H1 (cell line): Measurements from ENCODE around the gene CD4. TPM values are rescaled to one million over a fixed set of nuclear protein-coding genes. Genes with fewer than 3 reads are reported as not detected.

Source experiments
- CTCF ChIA-PET: fragments of 300-600 bp; sonication (Branson Sonifier 250); formaldehyde crosslinking; loops from one replicate; lab custom pipeline; 2021; ENCODE audit not compliant: partially characterized antibody; lab: Charles Lee
- POLR2A ChIA-PET: fragments of 300-600 bp; sonication (Branson Sonifier 250); formaldehyde crosslinking; loops from one replicate; lab custom pipeline; 2021; ENCODE audit warnings: inconsistent platforms; ENCODE audit not compliant: partially characterized antibody; lab: Charles Lee
- DNase-seq, 2 experiments: peaks; one replicate each; pipeline versions ENCODE4 v3.0.0 to v3.0.0-alpha.2; 2010 to 2022; ENCODE audit warnings: low spot score in 2 of 2, low read depth in 1 of 2, mixed read lengths in 1 of 2
- FAIRE-seq: peaks from 2 replicates; lab custom pipeline; 2011; peaks lifted over from hg19 to GRCh38; lab: Jason Lieb, UNC
- H2AFZ ChIP-seq: 2 replicates; pipeline ENCODE4 v1.8.1; 2012; ENCODE audit warnings: low read length, inconsistent platforms
- H2AK5ac ChIP-seq: 2 replicates; pipeline ENCODE4 v1.6.1; 2013; ENCODE audit warnings: low read depth, low read length
- H2BK120ac ChIP-seq: replicated peaks from 2 replicates; pipeline ENCODE3; 2013; ENCODE audit warnings: low read depth, low read length, inconsistent platforms
- H2BK12ac ChIP-seq: 2 replicates; pipeline ENCODE4 v1.6.1; 2013; ENCODE audit warnings: low read depth, low read length
- H2BK15ac ChIP-seq: 2 replicates; pipeline ENCODE4 v1.6.1; 2013; ENCODE audit warnings: low read length
- H2BK20ac ChIP-seq: 2 replicates; pipeline ENCODE4 v1.6.1; 2013; ENCODE audit warnings: low read length
- H2BK5ac ChIP-seq: 2 replicates; pipeline ENCODE4 v1.6.1; 2013; ENCODE audit warnings: low read depth, low read length
- H3K14ac ChIP-seq: 2 replicates; pipeline ENCODE4 v1.6.1; 2013; ENCODE audit warnings: inconsistent platforms; ENCODE audit not compliant: insufficient read length
- H3K18ac ChIP-seq: 2 replicates; pipeline ENCODE4 v1.6.1; 2013; ENCODE audit warnings: low read length; ENCODE audit errors: extremely low read depth
- H3K23ac ChIP-seq: 2 replicates; pipeline ENCODE4 v1.6.1; 2013; ENCODE audit warnings: inconsistent platforms; ENCODE audit not compliant: insufficient read length
- H3K23me2 ChIP-seq: 2 replicates; pipeline ENCODE4 v1.6.1; 2013; ENCODE audit warnings: low read depth, low read length
- H3K27ac ChIP-seq: 2 replicates; pipeline ENCODE4 v1.6.1; 2011; ENCODE audit warnings: low read depth, low read length, inconsistent platforms
- H3K27me3 ChIP-seq, 4 experiments: replicated peaks in 1 of 4; 1 replicate in 1 of 4; 2 replicates in 3 of 4; pipeline versions ENCODE4 v1.6.1 to v1.8.1; 2011 to 2013; ENCODE audit warnings: low read length in 3 of 4, mild to moderate bottlenecking in 3 of 4, inconsistent platforms in 2 of 4, mixed read lengths in 2 of 4, moderate library complexity in 1 of 4; ENCODE audit not compliant: control insufficient read depth in 3 of 4, insufficient read depth in 3 of 4; ENCODE audit errors: extremely low read depth in 1 of 4
- H3K36me3 ChIP-seq, 4 experiments: 2 replicates each; pipeline versions ENCODE4 v1.6.1 to v1.8.1; 2011 to 2013; ENCODE audit warnings: mild to moderate bottlenecking in 4 of 4, low read length in 3 of 4, moderate library complexity in 2 of 4, control low read depth in 1 of 4, inconsistent platforms in 1 of 4; ENCODE audit not compliant: insufficient read depth in 4 of 4, control insufficient read depth in 2 of 4
- H3K4ac ChIP-seq: replicated peaks from 2 replicates; pipeline ENCODE3; 2013; ENCODE audit warnings: low read length, low read depth, mixed read lengths, inconsistent platforms; ENCODE audit not compliant: insufficient read length
- H3K4me1 ChIP-seq, 4 experiments: replicated peaks in 1 of 4; 1 replicate in 1 of 4; 2 replicates in 3 of 4; pipeline versions ENCODE4 v1.6.1 to v1.8.1; 2011 to 2013; ENCODE audit warnings: low read length in 3 of 4, inconsistent platforms in 2 of 4, mixed read lengths in 1 of 4; ENCODE audit not compliant: insufficient read depth in 4 of 4, control insufficient read depth in 3 of 4
- H3K4me2 ChIP-seq, 2 experiments: 2 replicates each; pipeline versions ENCODE4 v1.6.1 to v1.8.1; 2011 to 2013; ENCODE audit warnings: low read depth in 2 of 2, low read length in 2 of 2, control low read depth in 1 of 2, inconsistent platforms in 1 of 2, mild to moderate bottlenecking in 1 of 2; ENCODE audit not compliant: insufficient read depth in 1 of 2
- H3K4me3 ChIP-seq, 4 experiments: fragments of 200-600, 300-600 bp in 1 of 4; sonication (generic), shearing (Covaris generic), sonication (Bioruptor Twin) in 1 of 4; 2 replicates each; pipeline versions ENCODE4 v1.5.1 to v1.8.1; 2011 to 2016; ENCODE audit warnings: low read length in 4 of 4, low read depth in 3 of 4, control low read depth in 2 of 4, inconsistent platforms in 2 of 4, mild to moderate bottlenecking in 2 of 4, mixed read lengths in 1 of 4, moderate library complexity in 1 of 4; ENCODE audit not compliant: insufficient read depth in 2 of 4; ENCODE audit errors: extremely low read depth in 1 of 4
- H3K56ac ChIP-seq: replicated peaks from 2 replicates; pipeline ENCODE3; 2013; ENCODE audit warnings: low read depth, mild to moderate bottlenecking, mixed read lengths, low read length, inconsistent platforms; ENCODE audit not compliant: insufficient read length
- H3K79me1 ChIP-seq: 2 replicates; pipeline ENCODE4 v1.6.1; 2013; ENCODE audit warnings: low read depth, low read length, control low read depth
- H3K79me2 ChIP-seq, 2 experiments: 2 replicates each; pipeline versions ENCODE4 v1.6.1 to v1.8.1; 2012 to 2013; ENCODE audit warnings: low read length in 2 of 2, mild to moderate bottlenecking in 2 of 2, inconsistent platforms in 1 of 2; ENCODE audit not compliant: insufficient read depth in 2 of 2, control insufficient read depth in 1 of 2
- H3K9ac ChIP-seq, 4 experiments: replicated peaks in 1 of 4; 1 replicate in 1 of 4; 2 replicates in 3 of 4; pipeline versions ENCODE4 v1.6.1 to v1.8.1; 2011 to 2013; ENCODE audit warnings: low read depth in 3 of 4, low read length in 3 of 4, control low read depth in 2 of 4, mild to moderate bottlenecking in 2 of 4, moderate library complexity in 2 of 4, inconsistent platforms in 1 of 4; ENCODE audit errors: extremely low read depth in 1 of 4
- H3K9me3 ChIP-seq, 2 experiments: 2 replicates each; pipeline versions ENCODE4 v1.6.1 to v1.8.1; 2012 to 2013; ENCODE audit warnings: mild to moderate bottlenecking in 2 of 2, moderate library complexity in 2 of 2, control low read depth in 1 of 2, inconsistent platforms in 1 of 2, low read depth in 1 of 2, low read length in 1 of 2, mixed read lengths in 1 of 2; ENCODE audit not compliant: insufficient read depth in 2 of 2
- H4K20me1 ChIP-seq, 2 experiments: replicated peaks in 1 of 2; 2 replicates each; pipeline versions ENCODE3 to v1.8.1; 2011 to 2013; ENCODE audit warnings: inconsistent platforms in 2 of 2, low read length in 2 of 2, mild to moderate bottlenecking in 1 of 2; ENCODE audit not compliant: insufficient read depth in 2 of 2, control insufficient read depth in 1 of 2
- H4K5ac ChIP-seq: 2 replicates; pipeline ENCODE4 v1.6.1; 2013; ENCODE audit warnings: low read length, low read depth, mixed read lengths, inconsistent platforms; ENCODE audit not compliant: insufficient read length
- H4K8ac ChIP-seq: 2 replicates; pipeline ENCODE4 v1.8.0; 2013; ENCODE audit warnings: mild to moderate bottlenecking, moderate library complexity, low read length, inconsistent platforms; ENCODE audit not compliant: insufficient read depth; ENCODE audit errors: extremely low read depth
- H4K91ac ChIP-seq: replicated peaks from 2 replicates; pipeline ENCODE3; 2013; ENCODE audit warnings: low read length, mixed read lengths, inconsistent platforms; ENCODE audit not compliant: insufficient read length
- ATF3 ChIP-seq: IDR thresholded peaks from 2 replicates; pipeline ENCODE4 v1.6.1; 2011; ENCODE audit warnings: low read depth, mild to moderate bottlenecking, low read length; ENCODE audit not compliant: insufficient read depth
- CBX5 ChIP-seq: fragments of 300-800, 300-1000 bp; sonication (generic); IDR thresholded peaks from 2 replicates; pipeline ENCODE4 v1.7.1; 2016; ENCODE audit warnings: antibody characterized with exemption, low read length, low read depth
- CHD2 ChIP-seq: IDR thresholded peaks from 2 replicates; pipeline ENCODE4 v1.6.1; 2012; ENCODE audit warnings: low read length, improper control_type of control experiment
- EP300 ChIP-seq, 2 experiments: IDR thresholded peaks; 1 replicate in 1 of 2; 2 replicates in 1 of 2; pipeline ENCODE4 v1.6.1; 2011 to 2012; ENCODE audit warnings: low read depth in 2 of 2, low read length in 2 of 2, mild to moderate bottlenecking in 2 of 2, borderline replicate concordance in 1 of 2, inconsistent platforms in 1 of 2, moderate library complexity in 1 of 2
- GABPA ChIP-seq: IDR thresholded peaks from 2 replicates; pipeline ENCODE4 v1.6.1; 2011; ENCODE audit warnings: mild to moderate bottlenecking, low read length, moderate library complexity, borderline replicate concordance; ENCODE audit not compliant: insufficient read depth
- HDAC6 ChIP-seq: IDR thresholded peaks from one replicate; pipeline ENCODE4 v1.7.1; 2012; ENCODE audit warnings: low read depth, mild to moderate bottlenecking, inconsistent platforms, low read length, moderate library complexity
- KDM1A ChIP-seq: fragments of 200-600, 300-600 bp; sonication (generic); IDR thresholded peaks from 2 replicates; pipeline ENCODE4 v1.7.1; 2016; ENCODE audit warnings: mild to moderate bottlenecking, low read length, borderline replicate concordance
- RFX5 ChIP-seq: IDR thresholded peaks from 2 replicates; pipeline ENCODE4 v1.6.1; 2011; ENCODE audit warnings: low read depth, low read length, improper control_type of control experiment, borderline replicate concordance
- SIN3A ChIP-seq, 2 experiments: IDR thresholded peaks in 1 of 2; conservative IDR thresholded peaks in 1 of 2; 2 replicates each; pipeline ENCODE4 v1.6.1; 2011 to 2012; ENCODE audit warnings: low read length in 2 of 2, improper control_type of control experiment in 1 of 2, low read depth in 1 of 2, mild to moderate bottlenecking in 1 of 2
- SP1 ChIP-seq: IDR thresholded peaks from 2 replicates; pipeline ENCODE4 v1.6.1; 2011; ENCODE audit warnings: low read depth, low read length
- SP4 ChIP-seq: IDR thresholded peaks from 2 replicates; pipeline ENCODE4 v1.6.1; 2012; ENCODE audit warnings: low read length, inconsistent platforms
- TCF12 ChIP-seq: IDR thresholded peaks from 2 replicates; pipeline ENCODE4 v1.6.1; 2011; ENCODE audit warnings: low read depth, mild to moderate bottlenecking, low read length
- YY1 ChIP-seq: IDR thresholded peaks from 2 replicates; pipeline ENCODE4 v1.6.1; 2011; ENCODE audit warnings: low read depth, mild to moderate bottlenecking, low read length
- WGBS, 2 experiments: shearing (Covaris generic) in 1 of 2; methylation state at CpG; one replicate each; pipeline versions ENCODE4 v1.1.6 to v1.1.7; 2013 to 2015; ENCODE audit warnings: low lambda C conversion rate in 2 of 2, mixed read lengths in 2 of 2, inconsistent platforms in 1 of 2, low coverage in 1 of 2, missing lambda C conversion rate in 1 of 2; ENCODE audit not compliant: insufficient replicate concordance in 2 of 2, insufficient coverage in 1 of 2, insufficient read length in 1 of 2; ENCODE audit errors: extremely low coverage in 1 of 2, missing lambda C conversion rate in 1 of 2; 5-methylcytosine and 5-hydroxymethylcytosine counted together
- polyA plus RNA-seq, 7 experiments: library from polyadenylated mRNA; depleted of rRNA in 3 of 7; stranded (reverse) in 5 of 7; unstranded in 2 of 7; fragments of >200 nt in 5 of 7; fragments of 200-250 nt in 2 of 7; gene quantifications; 1 replicate in 5 of 7; 2 replicates in 1 of 7; 4 replicates in 1 of 7; pipeline versions ENCODE4 v1.2.1 to v1.2.3, GENCODE V29; 2011 to 2013; ENCODE audit warnings: missing spikeins in 2 of 7, mixed read lengths in 2 of 7
- total RNA-seq: library from RNA; stranded (reverse); fragmentation: NEBNext Ultra II Directional; extraction: Animal tissue kit (Norgen Biotek cat#: 25700); gene quantifications from 2 replicates; pipeline ENCODE4 v1.2.1, GENCODE V29; 2021

CD4 gene
- total and polyA plus RNA-seq, 2 of the 8 experiments (the other 6 are each of a cell fraction or from before 2014, with no cell fraction given) = 3.4 to 5.1 TPM

DNA sequence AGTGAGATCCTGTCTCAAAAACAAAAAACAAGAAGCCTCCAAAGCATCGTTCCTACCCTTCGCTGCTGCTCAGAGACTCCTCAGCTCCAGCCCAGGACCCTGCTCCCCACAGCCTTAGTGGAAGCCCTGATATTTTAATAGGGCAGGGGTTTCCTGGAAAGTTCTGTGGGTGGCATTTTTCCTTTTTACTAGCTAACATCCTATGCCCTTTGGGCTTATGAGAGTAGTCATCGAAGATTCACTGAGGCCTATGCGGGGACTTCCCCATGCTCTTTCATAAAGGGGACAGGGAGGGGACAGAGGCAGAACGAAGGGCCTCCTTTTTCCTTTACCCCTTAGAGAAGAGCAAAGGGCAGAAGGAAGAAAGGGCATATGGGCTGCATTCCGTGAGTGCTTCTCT is 8.8 kb upstream of the CD4 start:
- H4K8ac ChIP-seq = no peak overlapping the region
- ChIA-PET POLR2A (interaction anchor here (0.9 to 10.4 kb wide), 5 partner anchors 13 to 87 kb away, joined by 3 to 97 read pairs (median 4); partner anchors contain the start of genes MLF2, PTMS and TPI1), CTCF (interaction anchor here (0.7 to 29.6 kb wide), 11 partner anchors 12 to 150 kb away, joined by 3 to 532 read pairs (median 3); partner anchors contain the start of genes GNB3, GPR162, LAG3 and MLF2)
- no peak overlapping the region for H3K23ac ChIP-seq
- H3K27ac ChIP-seq = no peak overlapping the region
- H3K18ac ChIP-seq = no peak overlapping the region; the same call in 1 of the 2 replicates
- H3K36me3 ChIP-seq = no peaks in the 10 kb centered on the region
- H4K5ac ChIP-seq = no peak overlapping the region
- no peak for FAIRE-seq
- H3K14ac ChIP-seq = no peak overlapping the region
- no peak overlapping the region for H3K4me2 ChIP-seq
- H3K56ac ChIP-seq = no peak overlapping the region
- H2BK120ac ChIP-seq = no peak overlapping the region
- H3K79me2 ChIP-seq = no peaks in the 10 kb centered on the region
- H2BK15ac ChIP-seq = no peak overlapping the region
- H2BK12ac ChIP-seq = peak overlapping the region; percentile 39; the same call in 1 of the 2 replicates
- WGBS, 2 experiments = 91% methylated on average over 6 of the region's 6 CpGs; no CpG with 5 or more reads in 1 of the 2 experiments
- no peak overlapping the region for H3K4me3 ChIP-seq
- H2BK20ac ChIP-seq = no peak overlapping the region
- no peak overlapping the region for H2BK5ac ChIP-seq
- peaks cover 5 to 18% (median 10%) of the 10 kb centered on the region in 4 experiments for H3K4me1 ChIP-seq
- H3K79me1 ChIP-seq = no peaks in the 10 kb centered on the region
- H3K27me3 ChIP-seq = peaks cover 0 to 10% (median 5%) of the 10 kb centered on the region in 4 experiments; a peak in 3 of 7 replicates
- H4K91ac ChIP-seq = no peak overlapping the region
- no peak for DNase-seq
- no peak overlapping the region for H3K9ac ChIP-seq
- H3K4ac ChIP-seq = no peak overlapping the region
- H4K20me1 ChIP-seq = no peaks in the 10 kb centered on the region
- H3K23me2 ChIP-seq = peaks cover 10% of the 10 kb centered on the region
- no peak overlapping the region for H2AK5ac ChIP-seq
- H3K9me3 ChIP-seq = no peaks in the 10 kb centered on the region
- H2AFZ ChIP-seq = no peak overlapping the region
- no peak for TF ChIP-seq EP300 (IDR thresholded peaks at IDR 0.05; ENCODE audit: borderline replicate concordance in 1 of 2, low read depth in 2 of 2, low read length in 2 of 2)
- TF ChIP-seq KDM1A = no peak
- no peak for TF ChIP-seq SP1
- TF ChIP-seq TCF12 = no peak
- TF ChIP-seq GABPA = no peak
- no peak for TF ChIP-seq ATF3
- TF ChIP-seq HDAC6 = no peak
- TF ChIP-seq CHD2 = no peak
- no peak for TF ChIP-seq CBX5
- TF ChIP-seq SP4 = no peak
- no peak for TF ChIP-seq YY1
- no peak for TF ChIP-seq RFX5
- TF ChIP-seq SIN3A (conservative IDR thresholded peaks at IDR 0.05 in 1 of 2, IDR thresholded peaks at IDR 0.05 in 1 of 2; ENCODE audit: low read depth in 1 of 2, low read length in 2 of 2) = no peak
